Measurements from ENCODE around the gene PRSS58.

PRSS58 gene

GRCh38 chr7:142243823-142244222, 14.0 kb downstream of the PRSS58 start:
- TF ChIP-seq CTCF (IDR thresholded peaks at IDR 0.05; ENCODE audit: unreplicated experiment in 3 of 3) = no peak
- H3K9me3 Mint-ChIP-seq = no peaks in the 10 kb centered on the region
- H3K4me3 Mint-ChIP-seq = no peak overlapping the region
- no peaks in the 10 kb centered on the region for H3K36me3 Mint-ChIP-seq (ENCODE audit: low read depth)
- peaks cover 17% of the 10 kb centered on the region for H3K27me3 Mint-ChIP-seq (ENCODE audit: low read depth)
- H3K4me1 Mint-ChIP-seq = no peaks in the 10 kb centered on the region
- H3K27ac Mint-ChIP-seq = no peak overlapping the region

- Mint-ChIP-seq H3K36me3 (ENCODE audit: low read depth) (no peaks in the 10 kb centered on the region), H3K27me3 (ENCODE audit: low read depth) (peaks cover 12% of the 10 kb centered on the region), H3K4me3 (no peak overlapping the region), H3K27ac (no peak overlapping the region), H3K9me3 (no peaks in the 10 kb centered on the region), H3K4me1 (no peaks in the 10 kb centered on the region)
- no peak for TF ChIP-seq CTCF (IDR thresholded peaks at IDR 0.05; ENCODE audit: unreplicated experiment in 3 of 3)
These were observed 17.3 kb downstream of the PRSS58 start for GRCh38 chr7:142240546-142240945.

- H3K27ac Mint-ChIP-seq = no peak overlapping the region
- H3K4me1 Mint-ChIP-seq = no peaks in the 10 kb centered on the region
- H3K9me3 Mint-ChIP-seq = no peaks in the 10 kb centered on the region
- no peaks in the 10 kb centered on the region for H3K27me3 Mint-ChIP-seq (ENCODE audit: low read depth)
- no peaks in the 10 kb centered on the region for H3K36me3 Mint-ChIP-seq (ENCODE audit: low read depth)
- no peak for TF ChIP-seq CTCF (IDR thresholded peaks at IDR 0.05; ENCODE audit: unreplicated experiment in 3 of 3)
- no peak overlapping the region for H3K4me3 Mint-ChIP-seq
These were observed 26.1 kb downstream of the PRSS58 start for GRCh38 chr7:142231716-142232115.

DNA sequence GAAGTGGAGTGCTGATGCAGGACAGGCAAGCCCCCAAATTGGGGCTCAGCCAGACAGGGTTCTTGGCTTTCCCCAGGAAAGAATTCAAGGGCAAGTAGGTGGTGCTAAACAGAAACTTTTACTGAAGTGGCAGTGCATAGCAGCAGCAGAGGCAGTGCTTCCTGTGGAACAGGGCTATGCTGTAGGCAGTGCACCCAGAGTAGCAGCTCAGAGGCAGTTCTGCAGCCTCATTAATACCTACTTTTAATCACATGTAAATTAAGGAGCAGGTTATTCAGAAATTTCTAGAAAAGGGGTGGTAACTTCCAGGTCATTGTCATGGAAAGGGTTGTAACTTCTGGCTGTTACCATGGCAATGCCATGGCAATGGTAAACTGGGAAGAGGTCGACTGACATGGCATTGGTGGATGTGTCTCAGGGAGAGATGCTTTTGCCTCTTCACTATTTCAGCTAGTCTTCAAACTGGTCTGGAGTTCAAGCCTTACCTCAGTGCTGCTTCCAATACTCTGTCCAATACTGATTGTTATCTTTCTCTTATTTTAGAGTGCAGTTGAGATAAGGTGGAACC, 29.2 kb downstream of the PRSS58 start:
- H3K4me3 Mint-ChIP-seq = no peak overlapping the region
- H3K27ac Mint-ChIP-seq = no peak overlapping the region
- no peaks in the 10 kb centered on the region for H3K4me1 Mint-ChIP-seq
- no peaks in the 10 kb centered on the region for H3K36me3 Mint-ChIP-seq (ENCODE audit: low read depth)
- no peak for TF ChIP-seq CTCF (IDR thresholded peaks at IDR 0.05; ENCODE audit: unreplicated experiment in 3 of 3)
- H3K27me3 Mint-ChIP-seq (ENCODE audit: low read depth) = no peaks in the 10 kb centered on the region
- H3K9me3 Mint-ChIP-seq = no peaks in the 10 kb centered on the region

All from nephron (organoid).